Mononuclear cell (primary cell): ENCODE data around the gene SPIRE2. TPM values are rescaled to one million over a fixed set of nuclear protein-coding genes. Genes with fewer than 3 reads are reported as not detected.

Source experiments
- H3K27me3 ChIP-seq: 2 replicates; pipeline ENCODE4 v1.6.0; 2011; ENCODE audit warnings: low read length, control low read depth; ENCODE audit not compliant: insufficient read depth
- H3K4me1 ChIP-seq: 2 replicates; pipeline ENCODE4 v1.5.1; 2011; ENCODE audit warnings: mild to moderate bottlenecking, low read length, control low read depth; ENCODE audit not compliant: insufficient read depth
- H3K4me3 ChIP-seq: 2 replicates; pipeline ENCODE4 v1.5.1; 2011; ENCODE audit warnings: mild to moderate bottlenecking, low read length, moderate library complexity
- H3K9me3 ChIP-seq: 2 replicates; pipeline ENCODE4 v1.5.1; 2011; ENCODE audit warnings: low read depth, mild to moderate bottlenecking, control low read depth, low read length
- total RNA-seq: library from RNA; depleted of rRNA; stranded (reverse); fragments of >200 nt; gene quantifications from one replicate; pipeline ENCODE4 v1.2.3, GENCODE V29; 2012

Gene SPIRE2
- total RNA-seq, 1 donor: 0.10 TPM

DNA sequence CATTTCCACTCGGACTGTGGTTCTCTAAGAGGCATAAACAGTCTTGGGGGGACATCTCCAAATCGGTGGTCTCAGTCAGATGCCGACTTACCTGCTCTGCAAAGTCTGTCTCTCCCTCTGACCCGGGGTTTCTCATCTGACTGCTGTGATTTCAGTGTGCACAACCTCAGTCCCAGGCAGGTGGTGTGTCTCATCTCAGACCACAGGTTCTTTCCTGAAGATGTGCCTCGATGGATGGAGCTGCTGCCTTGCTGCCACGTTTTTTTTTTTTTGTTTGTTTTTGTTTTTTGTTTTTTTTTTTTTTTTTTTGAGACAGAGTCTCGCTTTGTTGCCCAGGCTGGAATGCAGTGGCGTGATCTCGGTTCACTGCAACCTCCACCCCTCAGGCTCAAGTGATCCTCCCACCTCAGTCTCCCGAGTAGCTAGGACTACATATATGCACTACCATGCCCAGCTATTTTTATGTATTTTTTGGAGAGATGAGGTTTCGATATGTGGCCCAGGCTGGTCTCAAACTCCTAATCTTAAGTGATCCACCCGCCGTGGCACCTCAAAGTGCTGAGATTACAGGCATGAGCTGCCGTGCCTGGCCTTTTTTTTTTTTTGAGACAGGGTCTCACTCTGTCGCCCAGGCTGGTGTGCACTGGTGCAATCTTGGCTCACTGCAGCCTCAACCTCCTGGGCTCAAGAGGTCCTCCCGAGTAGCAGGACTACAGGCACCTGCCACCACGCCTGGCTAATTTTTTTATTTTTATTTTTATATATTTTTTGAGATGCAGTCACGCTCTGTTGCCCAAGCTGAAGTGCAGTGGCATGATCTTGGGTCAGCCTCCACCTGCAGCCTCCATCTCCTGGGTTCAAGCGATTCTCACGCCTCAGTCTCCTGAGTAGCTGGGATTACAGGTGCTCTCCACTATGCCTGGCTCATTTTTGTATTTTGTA, 15.4 kb downstream of the SPIRE2 start:
- peaks cover 11% of the 10 kb centered on the region for H3K4me1 ChIP-seq
- no peak overlapping the region for H3K4me3 ChIP-seq
- H3K9me3 ChIP-seq: no peaks in the 10 kb centered on the region
- no peaks in the 10 kb centered on the region for H3K27me3 ChIP-seq

DNA sequence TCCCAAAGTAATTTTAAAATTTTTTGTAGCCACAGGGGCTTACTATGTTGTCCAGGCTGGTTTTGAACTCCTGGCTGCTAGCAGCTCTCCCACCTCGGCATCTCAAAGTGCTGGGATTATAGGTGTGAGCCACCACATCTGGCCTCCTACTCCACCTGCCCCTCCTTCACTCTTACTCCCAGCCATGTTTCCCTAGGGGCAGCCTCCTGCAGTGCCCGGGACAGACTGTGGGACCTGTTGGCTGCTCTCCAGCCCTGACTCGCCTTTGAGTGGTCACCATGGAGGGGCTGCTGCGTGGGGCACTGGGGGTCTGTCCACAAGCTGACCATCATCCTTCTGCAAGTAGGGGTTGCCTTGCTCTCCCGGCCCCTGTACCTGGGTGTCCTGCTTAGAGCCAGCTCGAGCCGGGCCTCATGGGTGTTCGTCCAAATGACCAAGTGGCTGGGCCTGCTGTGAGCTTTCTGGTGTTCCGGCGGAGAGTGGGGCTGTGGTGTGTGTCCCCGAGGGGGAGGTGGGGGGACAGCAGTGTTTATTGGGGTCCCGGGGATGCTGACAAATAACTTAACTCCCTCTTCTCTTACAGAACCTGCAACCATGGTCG, 16.6 kb downstream of the SPIRE2 start:
- H3K4me3 ChIP-seq: no peak overlapping the region
- H3K27me3 ChIP-seq: no peaks in the 10 kb centered on the region
- H3K4me1 ChIP-seq: peaks cover 9% of the 10 kb centered on the region
- H3K9me3 ChIP-seq: no peaks in the 10 kb centered on the region

DNA sequence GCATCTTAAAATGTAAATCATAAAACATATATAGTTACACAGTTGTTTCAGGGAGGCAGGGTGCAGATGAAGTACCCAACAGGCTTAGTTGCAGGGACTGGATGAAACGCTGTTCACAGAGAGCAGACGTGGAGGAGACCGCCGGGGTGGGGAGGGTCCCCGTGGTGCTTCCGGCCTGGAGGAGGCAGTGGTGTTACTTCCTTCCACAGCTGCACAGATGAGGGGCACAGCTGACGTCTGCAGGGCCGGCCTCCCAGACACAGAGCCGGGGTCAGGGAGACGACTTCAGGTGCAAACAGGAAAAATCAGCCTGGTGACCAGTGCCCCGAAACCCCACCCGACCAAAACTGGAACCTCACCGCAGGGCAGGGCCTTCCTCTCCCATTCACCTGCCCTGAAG, 17.1 kb downstream of the SPIRE2 start:
- H3K4me3 ChIP-seq: no peak overlapping the region
- no peaks in the 10 kb centered on the region for H3K9me3 ChIP-seq
- H3K4me1 ChIP-seq: peaks cover 9% of the 10 kb centered on the region
- H3K27me3 ChIP-seq: no peaks in the 10 kb centered on the region

DNA sequence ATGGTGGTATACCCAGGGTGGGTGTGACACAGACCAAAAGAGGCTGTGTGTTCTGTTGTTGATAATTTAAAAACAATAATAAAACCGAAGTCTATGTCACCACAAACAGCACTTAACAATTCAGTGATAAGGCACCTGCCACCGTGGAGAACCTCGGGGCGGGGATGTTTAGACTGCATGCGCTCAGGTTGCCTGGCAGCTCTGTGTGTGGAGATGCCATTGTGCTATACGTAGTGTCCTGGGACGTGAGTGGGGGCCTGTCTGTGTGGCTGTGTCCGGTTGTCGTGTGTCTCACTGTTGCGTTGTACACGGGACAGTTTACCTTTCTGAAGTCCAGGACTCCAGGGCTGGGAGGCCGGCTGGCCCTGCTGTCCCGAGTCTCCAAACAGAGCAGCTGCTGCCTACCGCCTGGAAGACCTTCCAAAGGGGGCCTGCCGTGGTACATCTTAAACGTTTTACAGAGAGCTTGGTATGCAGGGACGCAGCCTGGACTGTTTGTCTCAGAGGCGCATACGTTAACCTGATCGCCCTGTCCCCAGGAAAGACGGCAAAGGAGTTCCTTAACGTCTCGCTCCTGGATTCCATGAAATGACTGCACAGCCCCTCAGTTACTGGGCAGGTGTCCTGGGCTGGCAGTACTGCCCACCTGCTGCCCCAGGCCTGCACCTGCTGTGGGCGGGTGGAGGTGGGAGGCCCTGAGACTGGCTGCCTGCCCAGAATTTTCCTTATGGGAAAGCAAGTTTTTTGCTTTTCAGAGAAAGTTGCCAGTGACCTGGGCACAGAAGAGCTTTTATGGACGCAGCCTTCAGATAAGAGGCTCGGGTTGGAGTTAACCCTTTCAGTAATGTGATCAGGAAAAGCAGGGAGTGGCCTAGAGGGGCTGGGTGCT, 19.0 kb downstream of the SPIRE2 start:
- H3K9me3 ChIP-seq: no peaks in the 10 kb centered on the region

DNA sequence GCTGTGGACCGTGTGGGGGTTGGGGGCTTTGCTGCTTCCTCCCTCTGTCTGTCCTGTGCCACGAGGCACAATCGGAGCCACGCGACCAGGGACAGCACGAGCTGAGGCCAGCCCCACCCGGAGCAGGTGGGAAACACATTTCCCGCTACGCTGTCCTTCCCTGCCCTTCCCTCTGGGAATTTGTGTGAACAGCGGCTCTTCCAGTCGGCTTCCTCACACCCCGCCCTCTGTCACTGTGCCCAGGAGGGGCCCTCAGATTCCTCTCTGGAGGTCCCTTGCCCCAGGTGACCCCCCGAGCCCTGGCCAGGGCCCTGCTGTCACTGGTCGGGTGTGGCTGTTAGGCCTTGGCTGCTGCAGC, 19.6 kb downstream of the SPIRE2 start:
- Histone ChIP-seq H3K4me1 (peaks cover 9% of the 10 kb centered on the region), H3K9me3 (no peaks in the 10 kb centered on the region), H3K4me3 (no peak overlapping the region), H3K27me3 (no peaks in the 10 kb centered on the region)

More for the DNA sequence above, 19.0 kb downstream of the SPIRE2 start:
- H3K4me3 ChIP-seq: no peak overlapping the region
- peaks cover 9% of the 10 kb centered on the region for H3K4me1 ChIP-seq
- no peaks in the 10 kb centered on the region for H3K27me3 ChIP-seq

DNA sequence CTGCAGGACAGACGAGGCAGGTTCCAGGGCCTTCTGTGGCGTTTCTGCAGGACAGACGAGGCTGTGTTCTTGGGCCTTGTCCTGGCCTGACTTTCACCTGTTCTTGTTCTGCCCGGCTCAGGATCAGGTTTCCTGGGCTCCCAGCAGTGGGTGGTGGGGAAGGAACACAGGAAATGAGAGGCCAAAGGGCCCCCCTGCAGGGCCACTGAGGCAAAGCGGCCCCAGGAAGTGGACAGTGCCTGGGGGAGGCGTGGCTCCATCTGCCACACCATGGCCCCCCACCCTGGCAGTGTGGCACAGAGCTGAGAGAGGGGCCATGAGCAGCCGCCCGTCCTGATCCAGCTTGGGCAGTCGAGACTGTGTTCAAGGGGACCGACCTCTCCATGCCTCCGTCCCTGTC, 20.7 kb downstream of the SPIRE2 start:
- no peaks in the 10 kb centered on the region for H3K9me3 ChIP-seq
- H3K4me3 ChIP-seq: no peak overlapping the region
- H3K4me1 ChIP-seq: peaks cover 9% of the 10 kb centered on the region
- H3K27me3 ChIP-seq: no peaks in the 10 kb centered on the region

DNA sequence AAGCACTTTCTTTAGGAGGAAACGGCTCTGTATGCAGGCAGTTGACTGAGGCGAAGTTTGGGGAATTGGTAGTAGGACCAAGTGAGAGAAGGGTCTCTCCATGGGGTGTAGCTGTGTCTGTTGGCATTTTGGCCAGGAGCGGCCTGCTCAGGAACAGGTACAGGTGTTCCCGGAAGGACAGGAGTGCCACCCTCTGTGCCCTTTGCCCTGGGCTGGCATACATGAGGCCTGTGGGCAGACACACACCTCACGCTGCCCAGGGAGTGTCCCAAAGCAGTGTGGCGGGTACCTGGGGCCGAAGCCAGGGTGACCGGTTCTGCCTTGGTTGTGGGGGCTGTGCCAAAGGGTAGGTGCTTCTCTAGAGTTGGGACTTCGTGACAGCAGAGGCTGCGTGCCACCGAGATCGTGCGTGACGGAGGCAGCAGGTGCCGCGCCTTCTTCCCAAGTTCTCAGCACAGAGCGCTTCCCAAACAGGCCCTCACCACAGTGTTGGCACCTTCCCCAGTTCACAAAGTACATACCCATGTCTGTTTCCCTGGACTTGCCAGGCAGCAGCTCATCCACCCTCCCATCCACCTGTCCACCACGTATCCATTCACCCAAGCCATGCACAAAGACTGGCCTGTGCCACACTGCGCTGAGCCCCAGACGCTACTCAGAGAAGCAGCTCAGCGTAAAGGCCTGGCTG, 25.2 kb downstream of the SPIRE2 start:
- H3K9me3 ChIP-seq: no peaks in the 10 kb centered on the region
- H3K27me3 ChIP-seq: no peaks in the 10 kb centered on the region
- H3K4me3 ChIP-seq: no peak overlapping the region
- no peaks in the 10 kb centered on the region for H3K4me1 ChIP-seq

DNA sequence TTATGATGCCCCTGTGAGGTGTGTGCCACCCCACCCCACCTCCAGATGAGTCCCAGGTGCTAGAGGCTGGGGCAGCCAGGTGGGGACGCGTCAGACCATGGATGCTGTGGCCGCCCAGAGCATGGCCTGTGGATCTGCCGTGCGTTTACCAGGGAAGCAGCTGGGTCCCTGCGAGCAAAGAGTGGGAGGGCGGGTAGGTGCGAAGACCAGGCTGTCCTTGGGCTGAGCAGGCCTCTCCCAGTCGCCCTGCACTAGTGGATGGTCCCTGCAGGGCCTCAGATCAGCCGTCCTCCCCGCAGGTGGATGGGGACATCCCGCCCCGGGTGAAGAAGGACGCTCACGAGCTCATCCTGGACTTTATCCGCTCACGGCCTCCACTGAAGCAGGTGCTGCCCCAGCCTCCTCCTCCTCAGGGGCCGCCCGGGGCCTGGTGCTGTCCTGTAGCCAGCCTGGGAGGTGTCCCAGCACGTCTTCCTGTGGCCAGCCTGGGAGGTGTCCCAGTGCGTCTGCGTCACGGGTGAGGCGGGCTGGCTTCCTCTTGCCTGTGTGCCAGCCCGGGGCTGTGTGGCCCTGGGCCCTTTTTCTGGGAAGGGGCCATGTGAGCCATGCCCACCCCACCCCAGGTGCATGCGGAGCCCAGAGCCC, 27.1 kb downstream of the SPIRE2 start:
- H3K27me3 ChIP-seq: no peaks in the 10 kb centered on the region
- no peaks in the 10 kb centered on the region for H3K4me1 ChIP-seq
- no peaks in the 10 kb centered on the region for H3K9me3 ChIP-seq
- no peak overlapping the region for H3K4me3 ChIP-seq

DNA sequence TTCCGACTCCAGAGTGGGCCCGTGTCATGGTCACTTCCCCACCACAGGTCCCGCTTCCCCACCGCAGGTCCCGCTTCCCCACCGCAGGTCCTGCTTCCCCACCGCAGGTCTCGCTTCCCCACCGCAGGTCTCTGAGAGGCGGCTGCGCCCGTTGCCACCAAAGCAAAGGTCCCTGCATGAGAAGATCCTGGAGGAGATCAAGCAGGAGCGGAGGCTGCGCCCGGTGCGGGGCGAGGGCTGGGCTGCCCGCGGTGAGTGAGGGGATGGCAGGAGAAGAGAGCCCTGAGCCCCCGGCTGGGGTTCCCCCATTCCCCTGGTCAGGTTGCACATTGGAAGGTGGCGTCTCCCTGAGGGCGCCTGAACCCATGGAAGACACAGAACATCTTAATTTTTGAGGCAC, 27.7 kb downstream of the SPIRE2 start:
- no peak overlapping the region for H3K4me3 ChIP-seq
- H3K27me3 ChIP-seq: no peaks in the 10 kb centered on the region
- H3K4me1 ChIP-seq: no peaks in the 10 kb centered on the region
- H3K9me3 ChIP-seq: no peaks in the 10 kb centered on the region

DNA sequence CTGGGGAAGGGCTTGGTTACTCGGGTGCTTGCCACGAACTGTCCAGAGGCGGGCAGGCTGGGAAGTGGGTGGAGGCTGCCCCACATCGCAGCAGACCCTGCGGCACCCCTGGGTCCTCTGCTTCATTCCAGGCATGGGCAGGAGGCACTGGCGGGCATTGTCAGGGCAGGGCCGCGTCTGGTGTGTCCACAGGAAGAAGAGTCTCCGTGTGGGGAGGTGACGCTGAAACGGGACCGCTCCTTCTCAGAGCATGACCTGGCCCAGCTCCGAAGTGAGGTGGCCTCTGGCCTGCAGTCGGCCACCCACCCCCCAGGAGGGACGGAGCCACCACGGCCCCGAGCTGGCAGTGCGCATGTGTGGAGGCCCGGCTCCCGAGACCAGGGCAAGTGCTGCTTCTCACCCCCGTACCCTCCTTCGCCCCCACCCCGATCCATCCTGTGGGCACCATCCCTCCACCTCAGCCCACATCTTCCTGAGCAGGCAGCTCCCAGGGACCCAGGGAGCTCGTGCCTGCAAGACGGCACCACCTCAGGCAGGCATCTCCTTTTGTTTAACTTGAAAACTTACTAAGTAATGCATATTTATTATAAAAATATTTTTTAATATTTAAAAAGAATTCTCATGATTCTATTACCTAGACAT, 30.8 kb downstream of the SPIRE2 start:
- Histone ChIP-seq H3K27me3 (no peaks in the 10 kb centered on the region), H3K9me3 (no peaks in the 10 kb centered on the region), H3K4me1 (peaks cover 20% of the 10 kb centered on the region), H3K4me3 (no peak overlapping the region)

DNA sequence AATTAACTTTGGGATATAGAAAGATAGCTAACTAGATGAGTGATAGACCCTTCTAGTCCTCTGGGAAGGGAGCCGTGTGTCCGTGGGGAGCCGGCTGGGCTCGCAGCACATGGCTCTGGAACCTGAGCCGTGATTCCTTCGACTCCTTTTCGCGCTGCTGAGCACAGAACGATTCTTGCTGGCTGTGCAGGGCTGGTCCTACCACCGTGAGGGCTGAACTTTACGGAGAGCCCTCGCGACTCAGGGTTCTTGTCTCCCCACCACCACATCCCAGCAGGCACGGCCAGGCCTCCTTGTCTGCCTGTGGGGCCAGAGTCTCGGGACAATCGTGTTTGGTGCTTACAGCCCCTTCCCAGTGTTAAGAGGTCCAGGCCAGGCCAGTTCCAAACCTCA, 31.3 kb downstream of the SPIRE2 start:
- H3K4me3 ChIP-seq: no peak overlapping the region
- peaks cover 25% of the 10 kb centered on the region for H3K4me1 ChIP-seq
- H3K9me3 ChIP-seq: no peaks in the 10 kb centered on the region
- H3K27me3 ChIP-seq: no peaks in the 10 kb centered on the region

DNA sequence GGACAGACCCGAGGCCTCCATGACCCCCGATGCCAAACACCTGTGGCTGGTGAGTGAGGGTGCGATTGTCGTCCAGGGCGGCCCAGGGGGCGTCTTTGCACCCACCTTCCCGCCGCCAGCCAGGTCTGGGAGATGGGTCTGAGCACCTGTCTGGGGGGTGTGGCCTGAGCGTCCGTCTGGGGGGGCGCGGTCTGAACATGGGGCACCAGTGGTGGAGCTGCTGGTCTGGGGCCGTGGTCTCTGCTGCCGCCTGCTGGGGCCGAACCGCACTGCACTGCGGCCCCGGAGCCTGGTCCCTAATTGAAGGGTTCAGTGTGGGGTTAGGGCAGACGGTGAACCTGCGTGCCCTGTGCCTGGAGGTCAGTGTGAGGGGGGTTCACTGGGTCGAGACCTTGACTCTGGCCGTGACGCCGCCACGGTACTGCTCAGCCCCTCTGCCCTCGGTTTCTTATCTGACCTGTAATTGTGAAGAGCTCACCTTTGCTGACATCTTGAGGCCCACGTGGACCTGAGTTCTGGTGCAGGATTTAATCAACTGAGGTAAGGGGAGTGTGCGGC, 32.6 kb downstream of the SPIRE2 start:
- no peak overlapping the region for H3K4me3 ChIP-seq
- H3K27me3 ChIP-seq: no peaks in the 10 kb centered on the region
- no peaks in the 10 kb centered on the region for H3K9me3 ChIP-seq
- H3K4me1 ChIP-seq: peaks cover 30% of the 10 kb centered on the region

DNA sequence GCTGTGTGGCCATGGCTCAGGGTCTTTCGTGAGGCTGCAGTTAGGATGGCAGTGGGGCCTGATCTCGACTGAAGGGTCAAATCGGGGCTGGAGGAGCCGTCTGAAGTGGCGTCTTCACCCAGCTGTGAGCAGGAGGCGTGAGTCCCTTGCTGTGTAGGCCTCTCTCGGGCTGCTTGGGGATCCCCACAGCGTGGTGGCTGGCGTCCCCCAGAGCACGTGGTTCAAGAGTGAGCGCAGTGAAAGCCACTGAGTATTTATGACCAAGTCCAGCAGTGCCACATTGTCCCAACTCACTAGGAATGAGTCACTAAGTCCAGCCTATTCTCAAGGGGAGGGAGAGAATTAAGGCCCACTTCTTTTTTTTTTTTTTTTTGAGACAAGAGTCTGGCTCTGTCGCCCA, 33.4 kb downstream of the SPIRE2 start:
- no peak overlapping the region for H3K4me3 ChIP-seq
- H3K4me1 ChIP-seq: peaks cover 30% of the 10 kb centered on the region
- no peaks in the 10 kb centered on the region for H3K27me3 ChIP-seq
- H3K9me3 ChIP-seq: no peaks in the 10 kb centered on the region

DNA sequence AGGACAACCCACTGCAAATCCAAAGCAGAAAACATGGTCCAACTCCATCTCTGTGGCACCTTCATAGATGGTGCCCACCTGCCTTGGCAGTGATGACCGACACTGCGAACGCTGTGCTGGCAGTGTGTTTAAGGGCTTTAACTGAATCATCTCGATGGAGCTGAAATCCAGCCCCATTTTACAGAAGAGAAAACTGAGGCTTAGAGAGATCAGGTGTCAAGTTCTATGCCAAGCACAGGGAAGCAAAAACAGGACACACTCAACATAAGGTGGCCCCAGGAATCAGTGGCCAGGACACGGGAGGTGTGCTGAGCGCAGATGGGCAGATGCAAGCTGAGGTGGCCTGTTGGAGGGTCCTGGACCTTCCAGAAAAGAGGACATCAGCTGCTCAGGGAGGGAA, 34.5 kb downstream of the SPIRE2 start:
- Histone ChIP-seq H3K4me3 (no peak overlapping the region), H3K27me3 (no peaks in the 10 kb centered on the region), H3K9me3 (peaks cover under 1% of the 10 kb centered on the region), H3K4me1 (peaks cover 30% of the 10 kb centered on the region)
